K562 (cell line): ENCODE results near the gene ERICH6B. TPM values are rescaled to one million over a fixed set of nuclear protein-coding genes. Genes with fewer than 3 reads are reported as not detected.

ENCODE experiments used
- ATAC-seq: fragments of 200-7000 bp; cut with Tn5 transposase; 3 replicates; pipeline ENCODE4 v1.9.1; 2020; ENCODE audit warnings: moderate library complexity
- BruUV-seq: library from RNA; stranded (reverse); fragments of 400-500 nt; replicated peaks from 2 replicates; lab custom pipeline; 2021; lab: Mats Ljungman, UMichigan
- CTCF ChIA-PET: fragments of 300-600 bp; formaldehyde crosslinking; extraction: SDS; loops from one replicate; lab custom pipeline; 2021; ENCODE audit warnings: low intra/inter-chr PET ratio; lab: Yijun Ruan, JAX
- POLR2A ChIA-PET: fragments of 300-600, 350-650 bp; sonication (Branson Sonifier 250); formaldehyde crosslinking; extraction: SDS; loops from one replicate; lab custom pipeline; 2021; ENCODE audit warnings: antibody characterized with exemption, inconsistent platforms; lab: Yijun Ruan, JAX
- DNase-seq, 4 experiments: peaks; one replicate each; pipeline versions ENCODE4 v3.0.0 to v3.0.0-alpha.2; 2011 to 2018; ENCODE audit warnings: low spot score in 3 of 4, mixed read lengths in 3 of 4; ENCODE audit errors: extremely low read depth in 1 of 4
- FAIRE-seq: peaks from 2 replicates; lab custom pipeline; 2011; peaks lifted over from hg19 to GRCh38; lab: Jason Lieb, UNC
- H2AFZ ChIP-seq: 2 replicates; pipeline ENCODE4 v1.6.0; 2011; ENCODE audit warnings: low read depth, low read length, control low read depth, inconsistent platforms
- H3K27ac ChIP-seq: fragments of 200-600 bp; 3 replicates; pipeline ENCODE4 v1.8.0; 2011; ENCODE audit warnings: low read depth, mild to moderate bottlenecking, control low read depth, inconsistent platforms, low read length, moderate library complexity, mixed read lengths; ENCODE audit errors: extremely low read depth
- H3K27me3 ChIP-seq, 2 experiments: fragments of 300-600 bp in 1 of 2; 2 replicates in 1 of 2; 3 replicates in 1 of 2; pipeline versions ENCODE4 v1.6.0 to v1.8.0; 2011; ENCODE audit warnings: inconsistent platforms in 2 of 2, low read length in 2 of 2, mild to moderate bottlenecking in 1 of 2, mixed read lengths in 1 of 2, moderate library complexity in 1 of 2; ENCODE audit not compliant: control insufficient read depth in 2 of 2, insufficient read depth in 2 of 2
- H3K36me3 ChIP-seq: fragments of 300-600 bp; 3 replicates; pipeline ENCODE4 v1.8.0; 2011; ENCODE audit warnings: mild to moderate bottlenecking, low read length, inconsistent platforms; ENCODE audit not compliant: control insufficient read depth, insufficient read depth
- H3K4me1 ChIP-seq, 2 experiments: fragments of 200-600 bp in 1 of 2; replicated peaks in 1 of 2; 2 replicates in 1 of 2; 3 replicates in 1 of 2; pipeline versions ENCODE4 v1.5.1 to v1.8.0; 2011; ENCODE audit warnings: inconsistent platforms in 2 of 2, low read length in 2 of 2, mild to moderate bottlenecking in 1 of 2, mixed read lengths in 1 of 2, moderate library complexity in 1 of 2; ENCODE audit not compliant: control insufficient read depth in 2 of 2, insufficient read depth in 2 of 2
- H3K4me2 ChIP-seq: 2 replicates; pipeline ENCODE4 v1.6.1; 2011; ENCODE audit warnings: low read length, control low read depth, inconsistent platforms, mixed read lengths; ENCODE audit not compliant: insufficient read depth
- H3K4me3 ChIP-seq: fragments of 200-600 bp; sonication (generic), shearing (Covaris generic); 2 replicates; pipeline ENCODE4 v1.5.1; 2016; ENCODE audit warnings: control low read depth, inconsistent platforms
- H3K79me2 ChIP-seq: fragments of 200-600 bp; 3 replicates; pipeline ENCODE4 v1.8.0; 2011; ENCODE audit warnings: low read length, inconsistent platforms; ENCODE audit not compliant: control insufficient read depth, insufficient read depth
- H3K9ac ChIP-seq, 2 experiments: 2 replicates each; pipeline versions ENCODE4 v1.6.0 to v1.6.1; 2011; ENCODE audit warnings: low read depth in 2 of 2, low read length in 2 of 2, control low read depth in 1 of 2, inconsistent platforms in 1 of 2, mild to moderate bottlenecking in 1 of 2, mixed read lengths in 1 of 2; ENCODE audit not compliant: insufficient read depth in 1 of 2
- H3K9me1 ChIP-seq: one replicate; pipeline ENCODE4 v1.6.0; 2011; ENCODE audit warnings: inconsistent platforms, mild to moderate bottlenecking, low read length, moderate library complexity; ENCODE audit not compliant: control insufficient read depth, insufficient read depth
- H3K9me3 ChIP-seq: replicated peaks from 2 replicates; pipeline ENCODE4 v1.5.1; 2011; ENCODE audit warnings: low read depth, low read length, inconsistent platforms; ENCODE audit not compliant: control insufficient read depth, insufficient read depth
- H4K20me1 ChIP-seq: replicated peaks from 2 replicates; pipeline ENCODE4 v1.6.1; 2011; ENCODE audit warnings: low read length, inconsistent platforms, mixed read lengths; ENCODE audit not compliant: control insufficient read depth, insufficient read depth
- DMBX1 ChIP-seq: fragments of 250-450 bp; sonication (Bioruptor Pico); IDR thresholded peaks from 2 replicates; pipeline ENCODE4 v1.8.0; 2022; ENCODE audit warnings: inconsistent platforms, mild to moderate bottlenecking, moderate library complexity, borderline replicate concordance
- DPF2 ChIP-seq: fragments of 450-650 bp; IDR thresholded peaks from 2 replicates; pipeline ENCODE4 v1.6.1; 2016
- ELF1 ChIP-seq: fragments of 200-800 bp; sonication (Bioruptor generic); IDR thresholded peaks from 2 replicates; pipeline ENCODE4 v1.6.1; 2016; ENCODE audit warnings: missing genetic modification characterization, missing compliant biosample characterization
- PHB2 ChIP-seq: fragments of 450-650 bp; IDR thresholded peaks from 2 replicates; pipeline ENCODE4 v1.6.1; 2017; ENCODE audit warnings: low read depth
- SIN3B ChIP-seq: fragments of 450-650 bp; IDR thresholded peaks from 2 replicates; pipeline ENCODE4 v1.6.1; 2017; ENCODE audit warnings: low read depth, mild to moderate bottlenecking, moderate library complexity
- in situ Hi-C: fragments of 300-500 bp; cut with MboI; formaldehyde crosslinking; loops from 4 replicates; pipeline ENCODE4 v1.15.0; 2018; ENCODE audit warnings: inconsistent platforms, mixed read lengths
- intact Hi-C: fragments of 100-400 bp; cut with micrococcal nuclease; formaldehyde crosslinking; loops from 2 replicates; pipeline ENCODE4 v1.14.2; 2022
- polyA plus RNA-seq, 8 experiments: library from polyadenylated mRNA; depleted of rRNA in 4 of 8; stranded (reverse) in 5 of 8; unstranded in 3 of 8; fragments of >200 nt; fragmentation: Nextera tagmentation in 2 of 8; fragmentation: Illumina TruSeq in 1 of 8; extraction: Ambion mirVana in 2 of 8; extraction: Trizol in 1 of 8; gene quantifications; 2 replicates each; pipeline versions ENCODE4 v1.2.1 to v1.2.3, GENCODE V29; 2011 to 2014; ENCODE audit warnings: inconsistent platforms in 1 of 8, missing spikeins in 1 of 8
- total RNA-seq, 7 experiments: library from RNA; depleted of rRNA in 6 of 7; stranded (reverse); fragments of >200 nt in 6 of 7; fragmentation: Illumina TruSeq in 2 of 7; extraction: Trizol in 2 of 7; gene quantifications; 2 replicates each; pipeline versions ENCODE4 v1.2.1 to v1.2.3, GENCODE V29; 2011 to 2021; ENCODE audit warnings: low replicate concordance in 1 of 7
- TF ChIP-seq, protein P1 (sequence below): fragments of 450-650 bp; IDR thresholded peaks from 2 replicates; pipeline ENCODE4 v1.6.1; 2018; ENCODE audit not compliant: partially characterized antibody
- TF ChIP-seq, protein P2 (sequence below): fragments of 450-650 bp; IDR thresholded peaks from 2 replicates; pipeline ENCODE4 v1.6.1; 2016; ENCODE audit warnings: low read depth
- TF ChIP-seq, protein P3 (sequence below): fragments of 450-650 bp; formaldehyde crosslinking; IDR thresholded peaks from 2 replicates; pipeline ENCODE4 v1.4.0; 2020; ENCODE audit warnings: mild to moderate bottlenecking, moderate library complexity

The ERICH6B gene
- total and polyA plus RNA-seq, 9 of the 15 experiments (the other 6 are each of a cell fraction or from before 2014, with no cell fraction given): not detected

DNA sequence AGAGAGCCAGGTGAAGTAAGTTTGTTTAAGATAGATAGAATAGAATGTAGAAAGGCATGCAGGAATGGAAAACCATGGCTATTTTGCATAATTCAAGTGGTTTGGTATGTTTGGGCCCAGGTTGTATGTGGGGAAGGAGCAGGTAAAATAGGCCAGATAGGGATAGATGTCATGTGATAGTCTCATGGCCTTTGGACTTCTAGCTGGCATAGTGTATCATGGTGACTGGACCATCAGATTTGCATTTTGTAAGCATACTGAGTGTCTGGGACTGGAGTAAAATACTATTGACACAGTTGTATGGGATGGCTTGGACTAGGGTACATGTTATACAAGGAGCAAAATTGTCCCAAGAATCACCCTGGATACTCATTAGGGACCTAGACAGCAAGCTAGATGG lies 111.9 kb downstream of the ERICH6B start:
- no peaks in the 10 kb centered on the region for H3K9me3 ChIP-seq
- no peak for DNase-seq
- intact Hi-C loops (no loop called here), in situ Hi-C loops (no loop called here)
- no peak overlapping the region for H3K4me2 ChIP-seq
- no peak for FAIRE-seq
- TF ChIP-seq, protein P1, sequence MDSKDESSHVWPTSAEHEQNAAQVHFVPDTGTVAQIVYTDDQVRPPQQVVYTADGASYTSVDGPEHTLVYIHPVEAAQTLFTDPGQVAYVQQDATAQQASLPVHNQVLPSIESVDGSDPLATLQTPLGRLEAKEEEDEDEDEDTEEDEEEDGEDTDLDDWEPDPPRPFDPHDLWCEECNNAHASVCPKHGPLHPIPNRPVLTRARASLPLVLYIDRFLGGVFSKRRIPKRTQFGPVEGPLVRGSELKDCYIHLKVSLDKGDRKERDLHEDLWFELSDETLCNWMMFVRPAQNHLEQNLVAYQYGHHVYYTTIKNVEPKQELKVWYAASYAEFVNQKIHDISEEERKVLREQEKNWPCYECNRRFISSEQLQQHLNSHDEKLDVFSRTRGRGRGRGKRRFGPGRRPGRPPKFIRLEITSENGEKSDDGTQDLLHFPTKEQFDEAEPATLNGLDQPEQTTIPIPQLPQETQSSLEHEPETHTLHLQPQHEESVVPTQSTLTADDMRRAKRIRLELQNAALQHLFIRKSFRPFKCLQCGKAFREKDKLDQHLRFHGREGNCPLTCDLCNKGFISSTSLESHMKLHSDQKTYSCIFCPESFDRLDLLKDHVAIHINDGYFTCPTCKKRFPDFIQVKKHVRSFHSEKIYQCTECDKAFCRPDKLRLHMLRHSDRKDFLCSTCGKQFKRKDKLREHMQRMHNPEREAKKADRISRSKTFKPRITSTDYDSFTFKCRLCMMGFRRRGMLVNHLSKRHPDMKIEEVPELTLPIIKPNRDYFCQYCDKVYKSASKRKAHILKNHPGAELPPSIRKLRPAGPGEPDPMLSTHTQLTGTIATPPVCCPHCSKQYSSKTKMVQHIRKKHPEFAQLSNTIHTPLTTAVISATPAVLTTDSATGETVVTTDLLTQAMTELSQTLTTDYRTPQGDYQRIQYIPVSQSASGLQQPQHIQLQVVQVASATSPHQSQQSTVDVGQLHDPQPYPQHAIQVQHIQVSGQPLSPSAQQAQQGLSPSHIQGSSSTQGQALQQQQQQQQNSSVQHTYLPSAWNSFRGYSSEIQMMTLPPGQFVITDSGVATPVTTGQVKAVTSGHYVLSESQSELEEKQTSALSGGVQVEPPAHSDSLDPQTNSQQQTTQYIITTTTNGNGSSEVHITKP: no peak
- TF ChIP-seq ELF1 (tag) (no peak), DPF2 (no peak), PHB2 (no peak), DMBX1 (no peak), SIN3B (no peak)
- TF ChIP-seq, protein P2, sequence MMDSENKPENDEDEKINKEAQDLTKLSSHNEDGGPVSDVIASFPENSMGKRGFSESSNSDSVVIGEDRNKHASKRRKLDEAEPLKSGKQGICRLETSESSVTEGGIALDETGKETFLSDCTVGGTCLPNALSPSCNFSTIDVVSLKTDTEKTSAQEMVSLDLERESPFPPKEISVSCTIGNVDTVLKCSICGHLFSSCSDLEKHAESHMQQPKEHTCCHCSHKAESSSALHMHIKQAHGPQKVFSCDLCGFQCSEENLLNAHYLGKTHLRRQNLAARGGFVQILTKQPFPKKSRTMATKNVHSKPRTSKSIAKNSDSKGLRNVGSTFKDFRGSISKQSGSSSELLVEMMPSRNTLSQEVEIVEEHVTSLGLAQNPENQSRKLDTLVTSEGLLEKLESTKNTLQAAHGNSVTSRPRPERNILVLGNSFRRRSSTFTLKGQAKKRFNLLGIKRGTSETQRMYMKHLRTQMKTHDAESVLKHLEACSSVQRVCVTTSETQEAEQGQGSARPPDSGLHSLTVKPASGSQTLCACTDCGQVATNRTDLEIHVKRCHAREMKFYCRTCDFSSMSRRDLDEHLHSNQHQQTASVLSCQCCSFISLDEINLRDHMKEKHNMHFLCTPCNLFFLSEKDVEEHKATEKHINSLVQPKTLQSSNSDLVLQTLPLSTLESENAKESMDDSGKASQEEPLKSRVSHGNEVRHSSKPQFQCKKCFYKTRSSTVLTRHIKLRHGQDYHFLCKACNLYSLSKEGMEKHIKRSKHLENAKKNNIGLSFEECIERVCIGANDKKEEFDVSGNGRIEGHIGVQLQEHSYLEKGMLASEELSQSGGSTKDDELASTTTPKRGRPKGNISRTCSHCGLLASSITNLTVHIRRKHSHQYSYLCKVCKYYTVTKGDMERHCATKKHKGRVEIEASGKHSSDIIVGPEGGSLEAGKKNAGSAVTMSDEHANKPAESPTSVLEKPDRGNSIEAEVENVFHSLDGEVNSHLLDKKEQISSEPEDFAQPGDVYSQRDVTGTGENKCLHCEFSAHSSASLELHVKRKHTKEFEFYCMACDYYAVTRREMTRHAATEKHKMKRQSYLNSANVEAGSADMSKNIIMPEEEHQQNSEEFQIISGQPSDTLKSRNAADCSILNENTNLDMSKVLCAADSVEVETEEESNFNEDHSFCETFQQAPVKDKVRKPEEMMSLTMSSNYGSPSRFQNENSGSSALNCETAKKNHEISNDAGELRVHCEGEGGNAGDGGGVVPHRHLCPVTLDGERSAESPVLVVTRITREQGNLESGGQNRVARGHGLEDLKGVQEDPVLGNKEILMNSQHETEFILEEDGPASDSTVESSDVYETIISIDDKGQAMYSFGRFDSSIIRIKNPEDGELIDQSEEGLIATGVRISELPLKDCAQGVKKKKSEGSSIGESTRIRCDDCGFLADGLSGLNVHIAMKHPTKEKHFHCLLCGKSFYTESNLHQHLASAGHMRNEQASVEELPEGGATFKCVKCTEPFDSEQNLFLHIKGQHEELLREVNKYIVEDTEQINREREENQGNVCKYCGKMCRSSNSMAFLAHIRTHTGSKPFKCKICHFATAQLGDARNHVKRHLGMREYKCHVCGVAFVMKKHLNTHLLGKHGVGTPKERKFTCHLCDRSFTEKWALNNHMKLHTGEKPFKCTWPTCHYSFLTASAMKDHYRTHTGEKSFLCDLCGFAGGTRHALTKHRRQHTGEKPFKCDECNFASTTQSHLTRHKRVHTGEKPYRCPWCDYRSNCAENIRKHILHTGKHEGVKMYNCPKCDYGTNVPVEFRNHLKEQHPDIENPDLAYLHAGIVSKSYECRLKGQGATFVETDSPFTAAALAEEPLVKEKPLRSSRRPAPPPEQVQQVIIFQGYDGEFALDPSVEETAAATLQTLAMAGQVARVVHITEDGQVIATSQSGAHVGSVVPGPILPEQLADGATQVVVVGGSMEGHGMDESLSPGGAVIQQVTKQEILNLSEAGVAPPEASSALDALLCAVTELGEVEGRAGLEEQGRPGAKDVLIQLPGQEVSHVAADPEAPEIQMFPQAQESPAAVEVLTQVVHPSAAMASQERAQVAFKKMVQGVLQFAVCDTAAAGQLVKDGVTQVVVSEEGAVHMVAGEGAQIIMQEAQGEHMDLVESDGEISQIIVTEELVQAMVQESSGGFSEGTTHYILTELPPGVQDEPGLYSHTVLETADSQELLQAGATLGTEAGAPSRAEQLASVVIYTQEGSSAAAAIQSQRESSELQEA: no peak
- TF ChIP-seq, protein P3, sequence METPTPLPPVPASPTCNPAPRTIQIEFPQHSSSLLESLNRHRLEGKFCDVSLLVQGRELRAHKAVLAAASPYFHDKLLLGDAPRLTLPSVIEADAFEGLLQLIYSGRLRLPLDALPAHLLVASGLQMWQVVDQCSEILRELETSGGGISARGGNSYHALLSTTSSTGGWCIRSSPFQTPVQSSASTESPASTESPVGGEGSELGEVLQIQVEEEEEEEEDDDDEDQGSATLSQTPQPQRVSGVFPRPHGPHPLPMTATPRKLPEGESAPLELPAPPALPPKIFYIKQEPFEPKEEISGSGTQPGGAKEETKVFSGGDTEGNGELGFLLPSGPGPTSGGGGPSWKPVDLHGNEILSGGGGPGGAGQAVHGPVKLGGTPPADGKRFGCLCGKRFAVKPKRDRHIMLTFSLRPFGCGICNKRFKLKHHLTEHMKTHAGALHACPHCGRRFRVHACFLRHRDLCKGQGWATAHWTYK (CRISPR knock-in tag): no peak
- no peaks in the 10 kb centered on the region for H3K79me2 ChIP-seq
- H3K9ac ChIP-seq: no peak overlapping the region
- H3K4me3 ChIP-seq: no peak overlapping the region
- ChIA-PET CTCF (no interaction called here), POLR2A (interaction anchor here (0.6 kb wide), 1 partner anchor 135 kb away, joined by 5 read pairs; no protein-coding TSS in a partner anchor)
- H3K27ac ChIP-seq: no peak overlapping the region
- no TSS peak for BruUV-seq
- H3K27me3 ChIP-seq: no peaks in the 10 kb centered on the region
- peaks cover 46% of the 10 kb centered on the region; the same call in 2 of the 3 replicates for H3K36me3 ChIP-seq
- H3K9me1 ChIP-seq: no peaks in the 10 kb centered on the region
- no peak for ATAC-seq
- no peak overlapping the region for H2AFZ ChIP-seq
- no peaks in the 10 kb centered on the region for H4K20me1 ChIP-seq
- peaks cover 0 to 6% of the 10 kb centered on the region in 2 experiments; a peak in 2 of 5 replicates for H3K4me1 ChIP-seq
